Neural progenitor cell (in vitro differentiated cells): Measurements from ENCODE around the gene PRDM2. TPM values are rescaled to one million over a fixed set of nuclear protein-coding genes. Genes with fewer than 3 reads are reported as not detected.

ENCODE experiments used
- DNase-seq: peaks from one replicate; pipeline ENCODE4 v3.0.0-alpha.2; 2016; ENCODE audit warnings: low spot score
- H2AFZ ChIP-seq: fragments of 200-600 bp; sonication (generic); replicated peaks from 2 replicates; pipeline ENCODE4 v1.6.1; 2016; ENCODE audit warnings: antibody characterized with exemption
- H3F3A ChIP-seq: fragments of 200-600 bp; sonication (generic); 2 replicates; pipeline ENCODE4 v1.6.1; 2016; ENCODE audit warnings: antibody characterized with exemption, low read depth
- H3K27ac ChIP-seq: fragments of 200-600 bp; sonication (generic); 2 replicates; pipeline ENCODE4 v1.5.1; 2016; ENCODE audit warnings: mild to moderate bottlenecking
- H3K27me3 ChIP-seq: fragments of 200-600 bp; sonication (generic); 2 replicates; pipeline ENCODE4 v1.6.1; 2016; ENCODE audit warnings: mild to moderate bottlenecking, moderate library complexity
- H3K36me3 ChIP-seq: fragments of 200-600 bp; sonication (generic); 2 replicates; pipeline ENCODE4 v1.5.1; 2016
- H3K4me1 ChIP-seq: fragments of 200-600 bp; sonication (generic); 2 replicates; pipeline ENCODE4 v1.6.1; 2016; ENCODE audit warnings: mixed run types
- H3K4me2 ChIP-seq: fragments of 200-600 bp; sonication (generic); 2 replicates; pipeline ENCODE4 v1.6.1; 2016
- H3K4me3 ChIP-seq: fragments of 200-600 bp; sonication (generic); 2 replicates; pipeline ENCODE4 v1.5.1; 2016
- H3K79me2 ChIP-seq: fragments of 200-600 bp; sonication (generic); 2 replicates; pipeline ENCODE4 v1.6.1; 2016; ENCODE audit warnings: low read depth
- H3K9ac ChIP-seq: fragments of 200-600 bp; sonication (generic); 2 replicates; pipeline ENCODE4 v1.6.1; 2016
- H3K9me3 ChIP-seq: fragments of 200-600 bp; sonication (generic); 2 replicates; pipeline ENCODE4 v1.5.1; 2016; ENCODE audit warnings: low read depth
- H4K20me1 ChIP-seq: fragments of 200-600 bp; sonication (generic); 2 replicates; pipeline ENCODE4 v1.6.1; 2016; ENCODE audit warnings: low read depth
- H3K27ac Mint-ChIP-seq: 3 replicates; pipeline ENCODE4 v1.8.0; 2021; ENCODE audit warnings: mixed read lengths
- H3K27me3 Mint-ChIP-seq: 2 replicates; pipeline ENCODE4 v1.8.0; 2022; ENCODE audit warnings: low read depth, mild to moderate bottlenecking, inconsistent platforms, moderate library complexity, mixed read lengths; ENCODE audit not compliant: insufficient read depth
- H3K36me3 Mint-ChIP-seq: 3 replicates; pipeline ENCODE4 v1.8.0; 2021; ENCODE audit warnings: mixed read lengths
- H3K4me1 Mint-ChIP-seq: 3 replicates; pipeline ENCODE4 v1.8.0; 2021; ENCODE audit warnings: mixed read lengths
- H3K4me3 Mint-ChIP-seq: 3 replicates; pipeline ENCODE4 v1.8.0; 2021; ENCODE audit warnings: mild to moderate bottlenecking, moderate library complexity, mixed read lengths
- H3K9me3 Mint-ChIP-seq: 3 replicates; pipeline ENCODE4 v1.8.0; 2020; ENCODE audit warnings: mixed read lengths
- EZH2 ChIP-seq: fragments of 200-600 bp; sonication (generic); IDR thresholded peaks from 2 replicates; pipeline ENCODE4 v1.6.1; 2017; ENCODE audit warnings: antibody characterized with exemption, mild to moderate bottlenecking, moderate library complexity
- EZH2phosphoT487 ChIP-seq: fragments of 200-600 bp; sonication (generic); IDR thresholded peaks from 2 replicates; pipeline ENCODE4 v1.6.1; 2017; ENCODE audit warnings: antibody characterized with exemption
- total RNA-seq: library from RNA; depleted of rRNA; stranded (reverse); fragments of >200 nt; gene quantifications from 2 replicates; pipeline ENCODE4 v1.2.3, GENCODE V29; 2015; ENCODE audit warnings: low replicate concordance
- TF ChIP-seq, protein P1 (sequence below): fragments of 200-600 bp; sonication (generic); IDR thresholded peaks from 2 replicates; pipeline ENCODE4 v1.5.1; 2017; ENCODE audit warnings: antibody characterized with exemption, mild to moderate bottlenecking

Gene PRDM2
- total RNA-seq, 1 donor from 2014 or later = 22.0 TPM

GRCh38 chr1:13732971-13733667, 33.1 kb downstream of the PRDM2 start:
- H3F3A ChIP-seq = peaks cover 4% of the 10 kb centered on the region
- H3K4me1 ChIP-seq = peaks cover 28% of the 10 kb centered on the region
- H3K79me2 ChIP-seq = no peaks in the 10 kb centered on the region
- Mint-ChIP-seq H3K36me3 (peaks cover 4% of the 10 kb centered on the region), H3K4me3 (no peak overlapping the region), H3K4me1 (peaks cover 40% of the 10 kb centered on the region), H3K27me3 (no peaks in the 10 kb centered on the region), H3K9me3 (no peaks in the 10 kb centered on the region), H3K27ac (peak overlapping the region; percentile 39)
- H3K9me3 ChIP-seq = no peaks in the 10 kb centered on the region
- no peaks in the 10 kb centered on the region for H3K36me3 ChIP-seq
- H3K9ac ChIP-seq = no peak overlapping the region
- H2AFZ ChIP-seq = no peak overlapping the region
- H3K27ac ChIP-seq = no peak overlapping the region
- no peak for DNase-seq
- peaks cover 34% of the 10 kb centered on the region for H4K20me1 ChIP-seq
- no peak overlapping the region for H3K4me2 ChIP-seq
- no peak overlapping the region for H3K4me3 ChIP-seq
- H3K27me3 ChIP-seq = no peaks in the 10 kb centered on the region
- TF ChIP-seq EZH2phosphoT487 (no peak), EZH2 (no peak)
- TF ChIP-seq, protein P1, sequence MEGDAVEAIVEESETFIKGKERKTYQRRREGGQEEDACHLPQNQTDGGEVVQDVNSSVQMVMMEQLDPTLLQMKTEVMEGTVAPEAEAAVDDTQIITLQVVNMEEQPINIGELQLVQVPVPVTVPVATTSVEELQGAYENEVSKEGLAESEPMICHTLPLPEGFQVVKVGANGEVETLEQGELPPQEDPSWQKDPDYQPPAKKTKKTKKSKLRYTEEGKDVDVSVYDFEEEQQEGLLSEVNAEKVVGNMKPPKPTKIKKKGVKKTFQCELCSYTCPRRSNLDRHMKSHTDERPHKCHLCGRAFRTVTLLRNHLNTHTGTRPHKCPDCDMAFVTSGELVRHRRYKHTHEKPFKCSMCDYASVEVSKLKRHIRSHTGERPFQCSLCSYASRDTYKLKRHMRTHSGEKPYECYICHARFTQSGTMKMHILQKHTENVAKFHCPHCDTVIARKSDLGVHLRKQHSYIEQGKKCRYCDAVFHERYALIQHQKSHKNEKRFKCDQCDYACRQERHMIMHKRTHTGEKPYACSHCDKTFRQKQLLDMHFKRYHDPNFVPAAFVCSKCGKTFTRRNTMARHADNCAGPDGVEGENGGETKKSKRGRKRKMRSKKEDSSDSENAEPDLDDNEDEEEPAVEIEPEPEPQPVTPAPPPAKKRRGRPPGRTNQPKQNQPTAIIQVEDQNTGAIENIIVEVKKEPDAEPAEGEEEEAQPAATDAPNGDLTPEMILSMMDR = no peak

DNA sequence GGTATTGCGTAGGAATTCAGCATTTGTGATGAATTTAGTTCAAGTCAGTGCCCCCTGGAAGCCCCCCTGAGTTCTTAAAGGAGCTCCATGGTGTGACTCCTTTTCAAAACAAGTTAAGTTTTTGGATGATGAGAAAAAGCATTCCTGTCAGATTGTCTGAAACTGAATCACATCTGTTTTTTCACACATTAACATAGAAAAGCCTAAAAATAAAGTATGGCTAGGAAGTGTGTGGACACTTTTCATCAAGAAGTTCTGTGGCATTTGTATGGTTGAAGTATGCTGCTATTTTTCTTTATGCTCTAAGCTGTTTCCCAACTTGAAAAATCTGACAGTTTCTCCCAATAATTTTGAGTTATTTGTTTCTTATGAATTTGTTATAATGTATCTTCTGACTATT, 33.7 kb downstream of the PRDM2 start:
- Histone ChIP-seq H3K4me3 (no peak overlapping the region), H2AFZ (no peak overlapping the region), H3K36me3 (no peaks in the 10 kb centered on the region), H3K9me3 (no peaks in the 10 kb centered on the region), H3K27ac (no peak overlapping the region), H3K9ac (no peak overlapping the region), H3K79me2 (no peaks in the 10 kb centered on the region), H3K4me2 (no peak overlapping the region), H4K20me1 (peaks cover 28% of the 10 kb centered on the region), H3F3A (peaks cover 4% of the 10 kb centered on the region), H3K4me1 (peaks cover 24% of the 10 kb centered on the region), H3K27me3 (no peaks in the 10 kb centered on the region)
- no peak for DNase-seq
- Mint-ChIP-seq H3K4me3 (no peak overlapping the region), H3K27me3 (no peaks in the 10 kb centered on the region), H3K36me3 (peaks cover 4% of the 10 kb centered on the region), H3K27ac (no peak overlapping the region), H3K9me3 (no peaks in the 10 kb centered on the region), H3K4me1 (peaks cover 34% of the 10 kb centered on the region)
- TF ChIP-seq, protein P1 = no peak
- TF ChIP-seq EZH2 (no peak), EZH2phosphoT487 (no peak)

DNA sequence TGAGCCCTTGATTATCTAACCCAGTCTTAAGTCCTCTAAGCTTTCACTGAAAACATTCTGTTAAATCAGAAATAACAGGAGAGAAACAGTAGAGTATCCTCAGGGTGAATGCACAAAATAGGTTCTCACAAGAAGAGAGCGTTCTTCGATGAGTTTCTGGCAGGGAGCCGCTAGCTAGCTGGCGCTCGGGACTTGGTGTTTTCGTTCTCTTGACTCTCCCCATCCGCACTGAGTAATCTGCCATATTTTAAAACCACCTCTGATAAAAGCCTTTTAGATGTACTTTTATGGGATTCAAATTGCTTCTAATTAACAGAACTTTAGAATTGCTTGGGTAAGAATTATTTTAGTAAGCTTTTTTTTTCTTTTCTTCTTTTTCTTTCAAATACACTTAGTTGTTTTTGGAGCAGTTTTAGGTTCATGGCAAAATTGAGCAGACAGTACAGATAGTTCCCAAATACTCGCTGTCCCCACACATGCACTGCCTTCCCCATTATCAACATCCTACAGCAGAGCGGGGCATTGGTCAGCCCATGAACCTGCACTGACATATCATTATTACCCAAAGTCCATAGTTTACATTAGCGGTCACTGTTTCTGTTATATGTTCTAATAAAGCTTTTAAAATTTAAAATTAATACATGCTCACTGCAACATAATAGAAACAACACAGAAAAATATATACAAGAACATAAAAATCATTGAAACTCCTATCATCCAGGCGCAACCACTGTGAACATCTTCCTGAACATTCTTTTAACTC, 35.4 kb downstream of the PRDM2 start:
- peak; percentile 31 for DNase-seq
- Histone ChIP-seq H3K79me2 (no peaks in the 10 kb centered on the region), H3K4me2 (peak overlapping the region; percentile 25), H3K4me1 (peaks cover 20% of the 10 kb centered on the region), H2AFZ (no peak overlapping the region), H3K36me3 (no peaks in the 10 kb centered on the region), H3K27ac (peak overlapping the region; percentile 28), H3K9me3 (no peaks in the 10 kb centered on the region), H4K20me1 (peaks cover 18% of the 10 kb centered on the region), H3K9ac (peak overlapping the region; percentile 21), H3K27me3 (no peaks in the 10 kb centered on the region), H3F3A (peaks cover 4% of the 10 kb centered on the region), H3K4me3 (no peak overlapping the region)
- Mint-ChIP-seq H3K9me3 (no peaks in the 10 kb centered on the region), H3K36me3 (peaks cover 4% of the 10 kb centered on the region), H3K27me3 (no peaks in the 10 kb centered on the region), H3K4me1 (peaks cover 20% of the 10 kb centered on the region), H3K4me3 (no peak overlapping the region), H3K27ac (no peak overlapping the region)
- TF ChIP-seq EZH2 (no peak), EZH2phosphoT487 (no peak)
- TF ChIP-seq, protein P1 = no peak
